ENCODE data around the gene KISS1.
"Not testable (repeated sequence)": the region's sequence is repeated elsewhere in the genome, so short reads cannot be mapped to it uniquely, and the experiment has no call there.

KISS1 gene

GRCh38 chr1:204196068-204196795 lies at the start of gene KISS1:
TSS of gene KISS1 (minus strand) at chr1:204196491. CDS start at chr1:204192876, 3,615 bp downstream.
- no peak for DNase-seq (ENCODE audit: low read depth)
- TF ChIP-seq CTCF (IDR thresholded peaks at IDR 0.05; ENCODE audit: control insufficient read depth, extremely low read depth, insufficient read depth), result no peak
- H3K4me3 ChIP-seq (ENCODE audit: low read depth, low read length), result no peak within 1 kb of the TSS

- TF ChIP-seq CTCF (IDR thresholded peaks at IDR 0.05; ENCODE audit: control insufficient read depth, extremely low read depth, insufficient read depth), result no peak
- DNase-seq (ENCODE audit: low read depth), result no peak
- no peak overlapping the region for H3K4me3 ChIP-seq (ENCODE audit: low read depth, low read length)
Observed at GRCh38 chr1:204242920-204243319, 46.6 kb upstream of the KISS1 start.

- no peak for TF ChIP-seq CTCF (IDR thresholded peaks at IDR 0.05; ENCODE audit: control insufficient read depth, extremely low read depth, insufficient read depth)
- no peak for DNase-seq (ENCODE audit: low read depth)
- H3K4me3 ChIP-seq (ENCODE audit: low read depth, low read length), result no peak overlapping the region
Observed at GRCh38 chr1:204241914-204242313, 45.6 kb upstream of the KISS1 start.

GRCh38 chr1:204241050-204241449 lies 44.8 kb upstream of the KISS1 start:
- DNase-seq (ENCODE audit: low read depth), result no peak
- H3K4me3 ChIP-seq (ENCODE audit: low read depth, low read length), result no peak overlapping the region
- TF ChIP-seq CTCF (IDR thresholded peaks at IDR 0.05; ENCODE audit: control insufficient read depth, extremely low read depth, insufficient read depth), result no peak

GRCh38 chr1:204240233-204240632 lies 43.9 kb upstream of the KISS1 start:
- TF ChIP-seq CTCF (IDR thresholded peaks at IDR 0.05; ENCODE audit: control insufficient read depth, extremely low read depth, insufficient read depth), result no peak
- H3K4me3 ChIP-seq (ENCODE audit: low read depth, low read length), result no peak overlapping the region
- no peak for DNase-seq (ENCODE audit: low read depth)

GRCh38 chr1:204239401-204239800 lies 43.1 kb upstream of the KISS1 start:
- not testable (repeated sequence) for H3K4me3 ChIP-seq (ENCODE audit: low read depth, low read length); DNase-seq (ENCODE audit: low read depth)

GRCh38 chr1:204238520-204238919 lies 42.2 kb upstream of the KISS1 start:
- H3K4me3 ChIP-seq (ENCODE audit: low read depth, low read length); DNase-seq (ENCODE audit: low read depth): not testable (repeated sequence)

GRCh38 chr1:204237515-204237914 lies 41.2 kb upstream of the KISS1 start:
- not testable (repeated sequence) for DNase-seq (ENCODE audit: low read depth); H3K4me3 ChIP-seq (ENCODE audit: low read depth, low read length)
